ENCODE data around the gene TAF6.
A peak's percentile ranks its signal among the peaks of the same experiment; 100 is the strongest.

Gene TAF6

DNA sequence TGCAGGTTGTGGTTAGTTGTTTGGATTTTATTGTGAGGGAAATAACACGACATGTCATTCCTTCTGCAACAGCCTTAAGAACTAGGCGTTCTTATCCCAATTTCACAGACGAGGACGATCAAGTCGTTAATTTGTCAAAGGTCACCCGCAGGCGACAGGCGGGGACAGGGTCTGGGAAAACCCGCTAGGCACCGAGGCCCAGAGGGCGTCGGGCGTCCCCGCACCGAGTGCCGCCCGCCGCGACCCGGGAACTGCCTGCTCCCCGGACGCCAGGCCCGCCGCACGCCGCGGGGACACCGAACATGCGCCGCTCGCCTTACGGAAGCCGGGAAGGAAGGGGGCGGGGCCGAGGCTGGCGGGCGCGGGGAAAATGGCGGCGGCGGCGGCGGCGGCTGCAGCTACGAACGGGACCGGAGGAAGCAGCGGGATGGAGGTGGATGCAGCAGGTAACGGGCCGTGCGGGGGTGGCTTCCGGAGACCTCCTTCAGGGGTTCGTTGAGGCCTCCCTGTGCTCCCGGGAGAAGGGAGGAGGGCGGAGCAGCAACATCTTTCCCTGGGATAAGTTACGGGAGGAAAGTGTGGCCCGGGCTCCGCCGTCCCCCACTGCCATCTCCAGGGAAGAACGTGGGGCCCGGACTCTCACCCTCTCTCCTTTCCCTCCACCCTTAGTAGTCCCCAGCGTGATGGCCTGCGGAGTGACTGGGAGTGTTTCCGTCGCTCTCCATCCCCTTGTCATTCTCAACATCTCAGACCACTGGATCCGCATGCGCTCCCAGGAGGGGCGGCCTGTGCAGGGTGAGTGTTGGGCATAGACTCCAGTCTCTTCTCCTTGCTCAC is 30.3 kb downstream of the TAF6 start, which contains the start of gene COPS6:
Gene COPS6, plus strand, starts transcription at position 349 of the 837 bp plus-strand sequence. Its CDS starts 22 bp downstream, at position 371.
- Histone ChIP-seq H3K4me3 (ENCODE audit: low read depth, low read length) (peak within 1 kb of the TSS; percentile 86), H3K4me1 (ENCODE audit: control insufficient read depth, insufficient read depth, low read length) (peaks cover 8% of the 10 kb centered on the region), H3K27ac (ENCODE audit: extremely low read depth, low read depth, low read length) (peak within 1 kb of the TSS; percentile 79), H3K36me3 (ENCODE audit: control insufficient read depth in 2 of 2, insufficient read depth in 1 of 2, low read length in 2 of 2) (peaks cover 8 to 36% of the 10 kb centered on the region in 2 experiments), H3K9me3 (ENCODE audit: control insufficient read depth, insufficient read depth, low read depth, low read length) (no peaks in the 10 kb centered on the region)
- CTCF ChIA-PET: interaction anchor here (0.6 kb wide), 1 partner anchor 307 kb away, joined by 3 read pairs; no protein-coding TSS in a partner anchor
- POLR2A ChIA-PET: interaction anchor here (0.7 to 7.9 kb wide), 2 partner anchors 12 to 38 kb away, joined by 3 to 115 read pairs; partner anchors contain the start of genes AP4M1, MBLAC1 and MCM7
- TF ChIP-seq ZNF521 (tag by site-specific recombination; IDR thresholded peaks at IDR 0.05) (no peak), BCL11B (tag by site-specific recombination; IDR thresholded peaks at IDR 0.05; ENCODE audit: low read depth) (no peak; the same call in 1 of the 2 replicates), OSR2 (tag by site-specific recombination; IDR thresholded peaks at IDR 0.05) (peak; percentile 62), MYNN (tag by site-specific recombination; IDR thresholded peaks at IDR 0.05; ENCODE audit: borderline replicate concordance) (no peak; the same call in 1 of the 2 replicates), ZIC2 (tag by site-specific recombination; IDR thresholded peaks at IDR 0.05) (peak; percentile 54; the same call in 1 of the 2 replicates), ZBTB21 (tag by site-specific recombination; IDR thresholded peaks at IDR 0.05) (no peak), ZNF112 (tag by site-specific recombination; IDR thresholded peaks at IDR 0.05) (no peak), ZNF133 (tag by site-specific recombination; IDR thresholded peaks at IDR 0.05) (no peak), ZSCAN30 (tag by site-specific recombination; IDR thresholded peaks at IDR 0.05) (peak; percentile 86), ZNF311 (tag by site-specific recombination; IDR thresholded peaks at IDR 0.05; ENCODE audit: borderline replicate concordance) (no peak), ZNF610 (tag by site-specific recombination; IDR thresholded peaks at IDR 0.05; ENCODE audit: borderline replicate concordance) (peak; percentile 71; the same call in 1 of the 2 replicates), ZBTB1 (tag by site-specific recombination; IDR thresholded peaks at IDR 0.05) (peak; percentile 30; the same call in 1 of the 2 replicates), GLIS1 (tag by site-specific recombination; IDR thresholded peaks at IDR 0.05) (peak; percentile 36; the same call in 1 of the 2 replicates), HOXA7 (CRISPR knock-in tag; IDR thresholded peaks at IDR 0.05; ENCODE audit: borderline replicate concordance) (no peak), HOXC10 (CRISPR knock-in tag; IDR thresholded peaks at IDR 0.05) (no peak), ZNF555 (tag by site-specific recombination; conservative IDR thresholded peaks at IDR 0.05) (no peak), ZNF510 (tag by site-specific recombination; IDR thresholded peaks at IDR 0.05; ENCODE audit: insufficient replicate concordance) (no peak), ZNF596 (tag by site-specific recombination; IDR thresholded peaks at IDR 0.05) (no peak; the same call in 1 of the 2 replicates), ZNF366 (tag by site-specific recombination; conservative IDR thresholded peaks at IDR 0.05) (peak; percentile 28), ZNF585B (tag by site-specific recombination; IDR thresholded peaks at IDR 0.05) (no peak), ZNF394 (tag by site-specific recombination; IDR thresholded peaks at IDR 0.05; ENCODE audit: borderline replicate concordance) (peak; percentile 59; the same call in 1 of the 2 replicates), ZSCAN23 (tag by site-specific recombination; IDR thresholded peaks at IDR 0.05) (no peak), MEIS1 (CRISPR knock-in tag; IDR thresholded peaks at IDR 0.05; ENCODE audit: borderline replicate concordance) (no peak; the same call in 1 of the 2 replicates), ZNF155 (tag by site-specific recombination; IDR thresholded peaks at IDR 0.05) (no peak), ZNF416 (tag by site-specific recombination; IDR thresholded peaks at IDR 0.05) (no peak), ZNF350 (tag by site-specific recombination; IDR thresholded peaks at IDR 0.05) (no peak), KLF7 (tag by site-specific recombination; IDR thresholded peaks at IDR 0.05; ENCODE audit: borderline replicate concordance) (no peak), GLI4 (tag by site-specific recombination; IDR thresholded peaks at IDR 0.05) (peak; percentile 83; the same call in 1 of the 2 replicates)
- TF ChIP-seq, protein P1, sequence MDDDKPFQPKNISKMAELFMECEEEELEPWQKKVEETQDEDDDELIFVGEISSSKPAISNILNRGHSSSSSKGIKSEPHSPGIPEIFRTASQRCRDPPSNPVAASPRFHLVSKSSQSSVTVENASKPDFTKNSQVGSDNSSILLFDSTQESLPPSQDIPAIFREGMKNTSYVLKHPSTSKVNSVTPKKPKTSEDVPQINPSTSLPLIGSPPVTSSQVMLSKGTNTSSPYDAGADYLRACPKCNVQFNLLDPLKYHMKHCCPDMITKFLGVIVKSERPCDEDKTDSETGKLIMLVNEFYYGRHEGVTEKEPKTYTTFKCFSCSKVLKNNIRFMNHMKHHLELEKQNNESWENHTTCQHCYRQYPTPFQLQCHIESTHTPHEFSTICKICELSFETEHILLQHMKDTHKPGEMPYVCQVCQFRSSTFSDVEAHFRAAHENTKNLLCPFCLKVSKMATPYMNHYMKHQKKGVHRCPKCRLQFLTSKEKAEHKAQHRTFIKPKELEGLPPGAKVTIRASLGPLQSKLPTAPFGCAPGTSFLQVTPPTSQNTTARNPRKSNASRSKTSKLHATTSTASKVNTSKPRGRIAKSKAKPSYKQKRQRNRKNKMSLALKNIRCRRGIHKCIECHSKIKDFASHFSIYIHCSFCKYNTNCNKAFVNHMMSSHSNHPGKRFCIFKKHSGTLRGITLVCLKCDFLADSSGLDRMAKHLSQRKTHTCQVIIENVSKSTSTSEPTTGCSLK (tag by site-specific recombination; IDR thresholded peaks at IDR 0.05): no peak
- TF ChIP-seq, protein P2, sequence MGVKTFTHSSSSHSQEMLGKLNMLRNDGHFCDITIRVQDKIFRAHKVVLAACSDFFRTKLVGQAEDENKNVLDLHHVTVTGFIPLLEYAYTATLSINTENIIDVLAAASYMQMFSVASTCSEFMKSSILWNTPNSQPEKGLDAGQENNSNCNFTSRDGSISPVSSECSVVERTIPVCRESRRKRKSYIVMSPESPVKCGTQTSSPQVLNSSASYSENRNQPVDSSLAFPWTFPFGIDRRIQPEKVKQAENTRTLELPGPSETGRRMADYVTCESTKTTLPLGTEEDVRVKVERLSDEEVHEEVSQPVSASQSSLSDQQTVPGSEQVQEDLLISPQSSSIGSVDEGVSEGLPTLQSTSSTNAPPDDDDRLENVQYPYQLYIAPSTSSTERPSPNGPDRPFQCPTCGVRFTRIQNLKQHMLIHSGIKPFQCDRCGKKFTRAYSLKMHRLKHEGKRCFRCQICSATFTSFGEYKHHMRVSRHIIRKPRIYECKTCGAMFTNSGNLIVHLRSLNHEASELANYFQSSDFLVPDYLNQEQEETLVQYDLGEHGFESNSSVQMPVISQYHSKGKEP (tag by site-specific recombination; IDR thresholded peaks at IDR 0.05): peak; percentile 40
- TF ChIP-seq, protein P3, sequence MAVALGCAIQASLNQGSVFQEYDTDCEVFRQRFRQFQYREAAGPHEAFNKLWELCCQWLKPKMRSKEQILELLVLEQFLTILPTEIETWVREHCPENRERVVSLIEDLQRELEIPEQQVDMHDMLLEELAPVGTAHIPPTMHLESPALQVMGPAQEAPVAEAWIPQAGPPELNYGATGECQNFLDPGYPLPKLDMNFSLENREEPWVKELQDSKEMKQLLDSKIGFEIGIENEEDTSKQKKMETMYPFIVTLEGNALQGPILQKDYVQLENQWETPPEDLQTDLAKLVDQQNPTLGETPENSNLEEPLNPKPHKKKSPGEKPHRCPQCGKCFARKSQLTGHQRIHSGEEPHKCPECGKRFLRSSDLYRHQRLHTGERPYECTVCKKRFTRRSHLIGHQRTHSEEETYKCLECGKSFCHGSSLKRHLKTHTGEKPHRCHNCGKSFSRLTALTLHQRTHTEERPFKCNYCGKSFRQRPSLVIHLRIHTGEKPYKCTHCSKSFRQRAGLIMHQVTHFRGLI (tag by site-specific recombination; IDR thresholded peaks at IDR 0.05): peak; percentile 53; the same call in 1 of the 2 replicates
- TF ChIP-seq, protein P4, sequence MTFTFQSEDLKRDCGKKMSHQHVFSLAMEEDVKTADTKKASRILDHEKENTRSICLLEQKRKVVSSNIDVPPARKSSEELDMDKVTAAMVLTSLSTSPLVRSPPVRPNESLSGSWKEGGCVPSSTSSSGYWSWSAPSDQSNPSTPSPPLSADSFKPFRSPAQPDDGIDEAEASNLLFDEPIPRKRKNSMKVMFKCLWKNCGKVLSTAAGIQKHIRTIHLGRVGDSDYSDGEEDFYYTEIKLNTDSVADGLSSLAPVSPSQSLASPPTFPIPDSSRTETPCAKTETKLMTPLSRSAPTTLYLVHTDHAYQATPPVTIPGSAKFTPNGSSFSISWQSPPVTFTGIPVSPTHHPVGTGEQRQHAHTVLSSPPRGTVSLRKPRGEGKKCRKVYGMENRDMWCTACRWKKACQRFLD (tag by site-specific recombination; IDR thresholded peaks at IDR 0.05): no peak

All from HEK293 (cell line).